IMR-90 (cell line): ENCODE data around the gene ATF4. TPM values are rescaled to one million over a fixed set of nuclear protein-coding genes. Genes with fewer than 3 reads are reported as not detected.

Experiments
- ATAC-seq: fragments of 200-7000 bp; cut with Tn5 transposase; 2 replicates; pipeline ENCODE4 v1.9.1; 2020; ENCODE audit warnings: low read depth, mild to moderate bottlenecking, moderate library complexity
- BruUV-seq: library from RNA; stranded (reverse); fragments of 400-500 nt; replicated peaks from 2 replicates; lab custom pipeline; 2021; lab: Mats Ljungman, UMichigan
- CTCF ChIA-PET: fragments of 300-600 bp; formaldehyde crosslinking; extraction: SDS; loops from one replicate; lab custom pipeline; 2021; ENCODE audit warnings: antibody characterized with exemption; lab: Yijun Ruan, JAX
- POLR2A ChIA-PET: fragments of 300-600 bp; sonication (Branson Sonifier 250); formaldehyde crosslinking; loops from one replicate; lab custom pipeline; 2022; ENCODE audit warnings: antibody characterized with exemption; ENCODE audit not compliant: unreplicated experiment; lab: Charles Lee
- DNase-seq: peaks from one replicate; pipeline ENCODE4 v3.0.0; 2013
- H2AFZ ChIP-seq: replicated peaks from 2 replicates; pipeline ENCODE3; 2013; ENCODE audit warnings: low read length, mild to moderate bottlenecking; ENCODE audit not compliant: poor library complexity
- H2AK5ac ChIP-seq: 2 replicates; pipeline ENCODE4 v1.6.1; 2013; ENCODE audit warnings: low read depth, low read length, inconsistent platforms
- H2AK9ac ChIP-seq: replicated peaks from 2 replicates; pipeline ENCODE3; 2013; ENCODE audit warnings: mild to moderate bottlenecking, low read depth, low read length, moderate library complexity; ENCODE audit not compliant: poor library complexity
- H2BK120ac ChIP-seq: 2 replicates; pipeline ENCODE4 v1.6.1; 2013; ENCODE audit warnings: low read depth, low read length, inconsistent platforms
- H2BK15ac ChIP-seq: 3 replicates; pipeline ENCODE4 v1.6.1; 2013; ENCODE audit warnings: low read depth, low read length, inconsistent platforms
- H2BK20ac ChIP-seq: 2 replicates; pipeline ENCODE4 v1.6.1; 2013; ENCODE audit warnings: low read depth, mild to moderate bottlenecking, inconsistent platforms, low read length, moderate library complexity
- H2BK5ac ChIP-seq: 2 replicates; pipeline ENCODE4 v1.6.1; 2013; ENCODE audit warnings: mild to moderate bottlenecking, low read depth, low read length, inconsistent platforms; ENCODE audit not compliant: poor library complexity, severe bottlenecking
- H3K14ac ChIP-seq: replicated peaks from 2 replicates; pipeline ENCODE4 v1.6.1; 2013; ENCODE audit warnings: low read depth, low read length, inconsistent platforms
- H3K18ac ChIP-seq: 2 replicates; pipeline ENCODE4 v1.6.1; 2013; ENCODE audit warnings: low read depth, low read length, control low read depth
- H3K23ac ChIP-seq: 2 replicates; pipeline ENCODE4 v1.6.1; 2013; ENCODE audit warnings: low read depth, low read length, inconsistent platforms
- H3K27ac ChIP-seq: 2 replicates; pipeline ENCODE4 v1.5.1; 2013; ENCODE audit warnings: mild to moderate bottlenecking, control low read depth, low read length; ENCODE audit not compliant: insufficient read depth
- H3K27me3 ChIP-seq: 2 replicates; pipeline ENCODE4 v1.6.1; 2013; ENCODE audit warnings: low read length; ENCODE audit not compliant: control insufficient read depth, insufficient read depth
- H3K36me3 ChIP-seq: 2 replicates; pipeline ENCODE4 v1.6.1; 2013; ENCODE audit warnings: low read length, mixed read lengths; ENCODE audit not compliant: control insufficient read depth, insufficient read depth
- H3K4ac ChIP-seq: 2 replicates; pipeline ENCODE4 v1.6.1; 2013; ENCODE audit warnings: low read depth, low read length, inconsistent platforms
- H3K4me1 ChIP-seq: 2 replicates; pipeline ENCODE4 v1.6.1; 2013; ENCODE audit warnings: low read length, mixed read lengths; ENCODE audit not compliant: control insufficient read depth, insufficient read depth
- H3K4me2 ChIP-seq: 2 replicates; pipeline ENCODE4 v1.6.1; 2013; ENCODE audit warnings: low read depth, mild to moderate bottlenecking, control low read depth, low read length, moderate library complexity
- H3K4me3 ChIP-seq: 2 replicates; pipeline ENCODE4 v1.5.1; 2013; ENCODE audit warnings: low read depth, mild to moderate bottlenecking, control low read depth, low read length, moderate library complexity; ENCODE audit not compliant: insufficient read depth
- H3K56ac ChIP-seq: 2 replicates; pipeline ENCODE4 v1.6.1; 2013; ENCODE audit warnings: low read length, inconsistent platforms; ENCODE audit not compliant: insufficient read depth; ENCODE audit errors: extremely low read depth
- H3K79me1 ChIP-seq, 2 experiments: 2 replicates each; pipeline ENCODE4 v1.6.1; 2013; ENCODE audit warnings: low read length in 2 of 2, inconsistent platforms in 1 of 2, low read depth in 1 of 2
- H3K9ac ChIP-seq: 2 replicates; pipeline ENCODE4 v1.6.1; 2013; ENCODE audit warnings: low read depth, low read length, control low read depth
- H3K9me1 ChIP-seq: 2 replicates; pipeline ENCODE4 v1.6.1; 2013; ENCODE audit warnings: low read length, inconsistent platforms; ENCODE audit not compliant: insufficient read depth
- H3K9me3 ChIP-seq: 2 replicates; pipeline ENCODE4 v1.6.1; 2013; ENCODE audit warnings: low read length; ENCODE audit not compliant: control insufficient read depth, insufficient read depth
- H4K20me1 ChIP-seq: 2 replicates; pipeline ENCODE4 v1.6.1; 2013; ENCODE audit warnings: low read length, inconsistent platforms; ENCODE audit not compliant: insufficient read depth
- H4K5ac ChIP-seq: 2 replicates; pipeline ENCODE4 v1.6.1; 2013; ENCODE audit warnings: mild to moderate bottlenecking, low read depth, low read length, control low read depth
- H4K8ac ChIP-seq, 2 experiments: 2 replicates each; pipeline ENCODE4 v1.6.1; 2013; ENCODE audit warnings: low read depth in 2 of 2, low read length in 2 of 2, control low read depth in 1 of 2, inconsistent platforms in 1 of 2
- H4K91ac ChIP-seq: 2 replicates; pipeline ENCODE4 v1.6.1; 2013; ENCODE audit warnings: low read depth, low read length, inconsistent platforms; ENCODE audit not compliant: insufficient read depth
- ELK1 ChIP-seq: fragments of 150-350 bp; IDR thresholded peaks from 2 replicates; pipeline ENCODE4 v1.6.1; 2016; ENCODE audit warnings: low read depth, mild to moderate bottlenecking, low read length, moderate library complexity, borderline replicate concordance
- FOS ChIP-seq: fragments of 150-350 bp; IDR thresholded peaks from 2 replicates; pipeline ENCODE4 v1.6.1; 2016; ENCODE audit warnings: low read depth, low read length
- MAZ ChIP-seq: IDR thresholded peaks from 2 replicates; pipeline ENCODE4 v1.6.1; 2012; ENCODE audit warnings: low read depth, mild to moderate bottlenecking, low read length, improper control_type of control experiment, moderate library complexity, borderline replicate concordance
- RCOR1 ChIP-seq: IDR thresholded peaks from 2 replicates; pipeline ENCODE4 v1.6.1; 2012; ENCODE audit warnings: mild to moderate bottlenecking, low read length, improper control_type of control experiment; ENCODE audit not compliant: insufficient replicate concordance
- SMC3 ChIP-seq: fragments of 150-350 bp; IDR thresholded peaks from 2 replicates; pipeline ENCODE4 v1.6.1; 2016; ENCODE audit warnings: low read depth, mild to moderate bottlenecking, antibody characterized with exemption, low read length, moderate library complexity
- WGBS, 2 experiments: methylation state at CpG; one replicate each; pipeline versions ENCODE4 v1.1.5 to v1.1.7; 2013; ENCODE audit warnings: missing lambda C conversion rate in 2 of 2; ENCODE audit not compliant: insufficient read length in 1 of 2; ENCODE audit errors: extremely low coverage in 2 of 2; 5-methylcytosine and 5-hydroxymethylcytosine counted together
- dilution Hi-C: fragments of 300-500 bp; cut with HindIII; formaldehyde crosslinking; loops from one replicate; pipeline ENCODE4 v1.14.3; 2018; ENCODE audit warnings: low sequenced_read_pairs; ENCODE audit not compliant: unreplicated experiment
- in situ Hi-C: fragments of 300-500 bp; cut with MboI; formaldehyde crosslinking; loops from 3 replicates; pipeline ENCODE4 v1.14.3; 2019; ENCODE audit warnings: low sequenced_read_pairs, inconsistent platforms, mixed read lengths
- intact Hi-C: fragments of 100-400 bp; cut with micrococcal nuclease; formaldehyde crosslinking; loops from 2 replicates; pipeline ENCODE4 v1.10.0; 2022
- polyA plus RNA-seq, 3 experiments: library from polyadenylated mRNA; depleted of rRNA; stranded (reverse); fragments of >200 nt; gene quantifications; 2 replicates each; pipeline ENCODE4 v1.2.3, GENCODE V29; 2012; ENCODE audit warnings: low replicate concordance in 1 of 3
- total RNA-seq: library from RNA; depleted of rRNA; stranded (reverse); fragments of >200 nt; gene quantifications from 2 replicates; pipeline ENCODE4 v1.2.3, GENCODE V29; 2012

ATF4 gene
- total and polyA plus RNA-seq, 2 of the 4 experiments (the other 2 are of a cell fraction): 148 to 662 TPM

GRCh38 chr22:39567135-39567946 lies 47.0 kb downstream of the ATF4 start:
- H3K27ac ChIP-seq: no peak overlapping the region
- H3K9ac ChIP-seq: no peak overlapping the region
- CTCF ChIA-PET: no interaction called here
- no peak overlapping the region for H3K56ac ChIP-seq
- TF ChIP-seq FOS (no peak), ELK1 (no peak), SMC3 (no peak), MAZ (no peak), RCOR1 (no peak)
- no peak overlapping the region for H2AK5ac ChIP-seq
- no peak overlapping the region for H4K91ac ChIP-seq
- no peak overlapping the region for H3K14ac ChIP-seq
- H3K4ac ChIP-seq: no peak overlapping the region
- dilution Hi-C loops (no loop called here), in situ Hi-C loops (no loop called here), intact Hi-C loops (no loop called here)
- no peak overlapping the region for H2BK120ac ChIP-seq
- no peak overlapping the region for H3K18ac ChIP-seq
- H2AK9ac ChIP-seq: no peak overlapping the region
- BruUV-seq: no TSS peak
- no peak overlapping the region for H3K4me3 ChIP-seq
- H3K79me1 ChIP-seq: no peaks in the 10 kb centered on the region
- no peak overlapping the region for H3K23ac ChIP-seq
- H3K4me1 ChIP-seq: no peaks in the 10 kb centered on the region
- no peak overlapping the region for H4K5ac ChIP-seq
- no peak overlapping the region for H2BK15ac ChIP-seq
- H4K8ac ChIP-seq: no peak overlapping the region
- H2BK20ac ChIP-seq: no peak overlapping the region
- no peaks in the 10 kb centered on the region for H3K36me3 ChIP-seq
- DNase-seq (no peak), ATAC-seq (no peak)
- H4K20me1 ChIP-seq: no peaks in the 10 kb centered on the region
- no peak overlapping the region for H3K4me2 ChIP-seq
- H2AFZ ChIP-seq: peak overlapping the region; percentile 21
- 52% methylated on average over 6 of the region's 14 CpGs; no CpG with 5 or more reads in 1 of the 2 experiments for WGBS, 2 experiments
- peaks cover 9% of the 10 kb centered on the region for H3K9me1 ChIP-seq
- POLR2A ChIA-PET: no interaction called here
- H3K27me3 ChIP-seq: peaks cover 13% of the 10 kb centered on the region
- H2BK5ac ChIP-seq: no peak overlapping the region
- H3K9me3 ChIP-seq: peaks cover 3% of the 10 kb centered on the region; the same call in 1 of the 2 replicates
